Activated CD4-positive, alpha-beta T cell treated with anti-CD3 and anti-CD28 coated beads, Interleukin-2, amount 50 U/mL, for 16 hours (primary cell): ENCODE data around the gene SIN3B.
A peak's percentile ranks its signal among the peaks of the same experiment; 100 is the strongest.
"Not testable (repeated sequence)": the region's sequence is repeated elsewhere in the genome, so short reads cannot be mapped to it uniquely, and the experiment has no call there.

Experiments used
- DNase-seq: peaks from one replicate; pipeline ENCODE4 v3.0.0-alpha.2; 2020

SIN3B gene

GRCh38 chr19:16872728-16873127 is 43.5 kb downstream of the SIN3B start:
- DNase-seq = no peak

- DNase-seq = no peak
These were observed 44.4 kb downstream of the SIN3B start for GRCh38 chr19:16873594-16873993.

DNA sequence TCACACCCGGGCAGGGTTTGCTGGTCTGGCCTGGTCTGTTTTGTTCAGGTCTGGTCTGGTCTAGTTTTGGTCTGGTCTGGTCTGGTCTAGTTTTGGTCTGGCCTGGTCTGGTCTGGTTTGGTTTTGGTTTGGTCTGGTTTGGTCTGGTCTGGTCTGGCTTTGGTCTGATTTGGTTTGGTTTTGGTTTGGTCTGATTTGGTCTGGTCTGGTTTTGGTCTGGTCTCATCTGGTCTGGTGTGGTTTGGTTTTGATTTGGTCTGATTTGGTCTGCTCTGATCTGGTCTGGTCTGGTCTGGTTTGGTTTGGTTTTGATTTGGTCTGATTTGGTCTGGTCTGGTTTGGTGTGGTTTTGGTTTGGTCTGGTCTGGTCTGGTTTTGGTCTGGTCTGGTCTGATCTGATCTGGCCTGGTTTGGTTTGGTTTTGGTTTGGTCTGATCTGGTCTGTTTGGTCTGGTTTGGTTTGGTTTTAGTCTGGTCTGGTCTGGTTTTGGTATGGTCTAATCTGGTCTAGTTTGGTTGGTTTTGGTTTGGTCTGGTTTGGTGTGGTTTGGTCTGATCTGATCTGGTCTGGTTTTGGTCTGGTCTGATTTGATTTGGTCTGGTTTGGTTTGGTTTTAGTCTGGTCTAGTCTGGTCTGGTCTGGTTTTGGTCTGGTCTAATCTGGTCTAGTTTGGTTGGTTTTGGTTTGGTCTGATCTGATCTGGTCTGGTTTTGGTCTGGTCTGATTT is 45.2 kb downstream of the SIN3B start:
- no peak for DNase-seq

DNA sequence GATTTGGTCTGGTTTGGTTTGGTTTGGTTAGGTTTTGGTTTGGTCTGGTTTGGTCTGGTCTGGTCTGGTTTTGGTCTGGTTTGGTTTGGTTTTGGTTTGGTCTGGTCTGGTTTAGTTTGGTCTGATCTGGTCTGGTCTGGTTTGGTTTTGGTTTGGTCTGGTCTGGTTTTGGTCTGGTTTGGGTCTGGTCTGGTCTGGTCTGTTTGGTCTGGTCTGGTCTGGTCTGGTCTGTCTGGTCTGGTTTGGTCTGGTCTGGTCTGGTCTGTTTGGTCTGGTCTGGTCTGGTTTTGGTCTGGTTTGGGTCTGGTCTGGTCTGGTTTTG is 45.7 kb downstream of the SIN3B start:
- not testable (repeated sequence) for DNase-seq

GRCh38 chr19:16875584-16876555 is 46.7 kb downstream of the SIN3B start:
- no peak for DNase-seq

DNA sequence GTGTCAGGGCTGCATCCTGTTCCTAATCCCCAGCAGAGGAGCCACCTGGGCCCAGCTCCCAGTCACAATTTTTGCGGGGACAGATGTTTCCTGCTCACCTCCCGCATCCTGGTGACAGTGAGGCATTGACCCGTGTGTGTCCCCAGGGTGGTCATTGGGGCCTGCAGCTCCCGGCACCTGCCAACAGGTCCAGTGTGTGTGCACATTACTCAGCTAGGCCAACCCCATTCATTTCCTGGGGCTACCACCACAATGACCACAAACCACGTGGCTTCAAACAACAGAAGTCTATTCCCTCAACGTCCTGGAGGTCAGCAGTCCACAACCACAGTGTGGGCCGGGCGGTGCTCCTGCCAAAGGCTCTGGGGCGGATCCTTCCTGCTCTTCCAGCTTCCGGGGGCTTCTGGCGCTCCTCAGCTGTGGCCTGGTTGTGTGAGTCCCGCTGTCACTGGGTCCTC is 47.7 kb downstream of the SIN3B start:
- no peak for DNase-seq

GRCh38 chr19:16877581-16877980 is 48.4 kb downstream of the SIN3B start:
- DNase-seq = no peak

- DNase-seq = no peak
These were observed 49.2 kb downstream of the SIN3B start for GRCh38 chr19:16878181-16878965.

- DNase-seq = no peak
These were observed 51.8 kb downstream of the SIN3B start for GRCh38 chr19:16880884-16881554.

DNA sequence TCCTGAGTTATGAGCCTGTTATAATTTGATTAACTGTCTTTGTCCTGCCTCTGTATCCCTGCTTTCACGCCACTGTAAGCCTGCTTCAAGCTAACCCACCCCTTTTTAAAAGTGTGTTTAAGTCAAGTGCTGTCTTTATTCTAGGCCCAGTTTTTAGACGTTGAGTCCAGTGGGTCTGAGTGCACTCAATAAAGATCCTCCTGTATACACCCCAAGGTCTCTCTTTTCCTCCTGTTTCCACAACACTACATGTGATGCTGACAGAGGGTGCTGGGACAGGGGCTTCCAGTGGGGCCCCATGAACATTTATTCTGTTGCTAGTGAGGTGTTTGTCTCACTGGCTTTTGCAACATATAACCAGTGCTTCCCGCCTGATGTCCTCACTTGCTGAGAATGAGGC is 52.9 kb downstream of the SIN3B start:
- DNase-seq = no peak

DNA sequence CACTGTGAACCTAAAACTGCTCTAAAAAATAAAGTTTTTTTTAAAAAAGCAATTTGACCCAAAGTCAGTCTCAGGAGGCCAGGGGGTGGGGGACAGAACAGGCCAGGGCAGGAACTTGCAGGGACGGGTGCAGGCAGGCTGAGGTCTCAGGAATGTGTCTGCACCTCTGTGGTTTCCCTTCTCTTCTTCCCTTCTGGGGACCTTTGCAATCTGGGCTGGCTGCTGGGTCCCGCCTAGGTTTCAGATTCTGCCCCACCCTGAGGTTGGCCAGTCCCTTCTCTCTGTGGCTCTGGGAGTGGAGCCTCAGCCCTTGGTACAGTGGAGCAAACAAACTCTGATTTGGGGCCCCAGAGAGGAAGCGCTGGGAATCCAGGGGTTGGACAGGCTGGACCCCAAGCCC is 54.3 kb downstream of the SIN3B start:
- DNase-seq = no peak

GRCh38 chr19:16885166-16885565 is 56.0 kb downstream of the SIN3B start:
- no peak for DNase-seq

DNA sequence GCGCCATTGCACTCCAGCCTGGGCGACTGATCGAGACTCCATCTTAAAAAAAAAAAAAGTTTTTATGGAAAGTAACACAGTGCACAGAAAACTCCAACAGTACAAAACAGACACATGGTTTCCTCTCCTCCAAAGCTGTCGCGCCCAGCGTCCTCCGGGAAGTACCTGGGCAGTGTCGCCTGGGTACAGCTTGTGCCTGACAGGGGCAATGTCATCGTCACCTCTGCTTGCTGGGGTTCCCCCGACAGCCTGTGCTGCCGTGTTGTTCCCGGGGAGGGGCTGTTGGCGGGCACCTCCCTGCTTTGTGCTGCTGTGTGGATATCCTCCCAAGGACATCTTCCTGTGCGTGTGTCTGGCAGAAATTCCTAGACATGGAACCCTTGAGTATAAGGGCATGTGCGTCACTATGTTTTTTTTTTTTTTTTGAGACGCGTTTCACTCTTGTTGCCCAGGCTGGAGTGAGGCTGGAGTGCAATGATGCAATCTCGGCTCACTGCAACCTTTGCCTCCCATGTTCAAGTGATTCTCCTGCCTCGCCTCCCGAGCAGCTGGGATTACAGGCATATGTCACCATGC is 57.2 kb downstream of the SIN3B start:
- DNase-seq = no peak

GRCh38 chr19:16887353-16888265 is 58.4 kb downstream of the SIN3B start:
- no peak for DNase-seq

DNA sequence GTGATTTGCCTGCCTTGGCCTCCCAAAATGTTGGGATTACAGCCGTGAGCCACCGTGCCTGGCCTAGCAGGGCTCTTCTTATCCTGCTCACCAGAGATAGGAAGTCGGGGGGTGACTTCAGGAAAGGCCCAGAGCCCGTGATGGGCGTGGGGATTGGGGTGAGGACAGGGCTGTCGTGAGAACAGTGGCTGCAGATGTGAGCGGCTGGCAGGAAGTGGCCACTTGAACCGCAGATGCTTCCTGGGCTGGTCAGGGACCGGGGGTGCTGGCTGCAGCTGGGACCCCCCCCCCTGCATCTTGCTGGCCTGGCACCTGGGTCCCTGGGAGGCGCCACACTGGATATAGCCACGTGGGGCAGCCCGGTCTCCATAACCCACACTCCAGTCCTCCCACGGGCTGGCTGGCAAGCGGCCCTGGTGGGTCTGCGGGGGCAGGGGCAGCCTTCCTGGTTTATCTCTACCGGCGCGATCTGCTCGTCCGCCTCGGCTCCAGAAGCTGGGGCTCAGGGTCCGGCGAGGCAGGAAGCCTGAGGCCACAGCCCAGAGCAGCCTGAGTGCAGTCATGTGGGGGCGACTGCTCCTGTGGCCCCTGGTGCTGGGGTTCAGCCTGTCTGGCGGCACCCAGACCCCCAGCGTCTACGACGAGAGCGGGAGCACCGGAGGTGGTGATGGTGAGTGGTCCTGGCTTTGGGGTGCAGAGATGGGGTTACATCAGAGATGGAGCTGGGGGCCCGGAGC is 59.6 kb downstream of the SIN3B start, which contains the start of gene F2RL3:
Gene F2RL3, plus strand, starts transcription at position 371 of the 737 bp plus-strand sequence. Its CDS starts 191 bp downstream, at position 562.
- DNase-seq = peak; percentile 26

DNA sequence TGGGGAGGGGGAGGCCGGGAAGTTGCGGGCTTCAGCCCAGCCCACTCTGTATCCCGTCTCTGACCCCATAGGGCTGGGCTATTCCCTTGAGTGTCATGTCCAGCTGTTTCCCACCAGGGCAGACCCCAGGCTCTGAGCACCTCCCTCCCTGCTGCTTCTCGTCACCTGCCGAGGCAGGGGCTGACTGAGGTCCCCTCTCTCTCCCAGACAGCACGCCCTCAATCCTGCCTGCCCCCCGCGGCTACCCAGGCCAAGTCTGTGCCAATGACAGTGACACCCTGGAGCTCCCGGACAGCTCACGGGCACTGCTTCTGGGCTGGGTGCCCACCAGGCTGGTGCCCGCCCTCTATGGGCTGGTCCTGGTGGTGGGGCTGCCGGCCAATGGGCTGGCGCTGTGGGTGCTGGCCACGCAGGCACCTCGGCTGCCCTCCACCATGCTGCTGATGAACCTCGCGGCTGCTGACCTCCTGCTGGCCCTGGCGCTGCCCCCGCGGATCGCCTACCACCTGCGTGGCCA is 60.2 kb downstream of the SIN3B start:
- no peak for DNase-seq

DNA sequence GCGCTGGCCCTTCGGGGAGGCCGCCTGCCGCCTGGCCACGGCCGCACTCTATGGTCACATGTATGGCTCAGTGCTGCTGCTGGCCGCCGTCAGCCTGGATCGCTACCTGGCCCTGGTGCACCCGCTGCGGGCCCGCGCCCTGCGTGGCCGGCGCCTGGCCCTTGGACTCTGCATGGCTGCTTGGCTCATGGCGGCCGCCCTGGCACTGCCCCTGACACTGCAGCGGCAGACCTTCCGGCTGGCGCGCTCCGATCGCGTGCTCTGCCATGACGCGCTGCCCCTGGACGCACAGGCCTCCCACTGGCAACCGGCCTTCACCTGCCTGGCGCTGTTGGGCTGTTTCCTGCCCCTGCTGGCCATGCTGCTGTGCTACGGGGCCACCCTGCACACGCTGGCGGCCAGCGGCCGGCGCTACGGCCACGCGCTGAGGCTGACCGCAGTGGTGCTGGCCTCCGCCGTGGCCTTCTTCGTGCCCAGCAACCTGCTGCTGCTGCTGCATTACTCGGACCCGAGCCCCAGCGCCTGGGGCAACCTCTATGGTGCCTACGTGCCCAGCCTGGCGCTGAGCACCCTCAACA is 60.8 kb downstream of the SIN3B start:
- no peak for DNase-seq

DNA sequence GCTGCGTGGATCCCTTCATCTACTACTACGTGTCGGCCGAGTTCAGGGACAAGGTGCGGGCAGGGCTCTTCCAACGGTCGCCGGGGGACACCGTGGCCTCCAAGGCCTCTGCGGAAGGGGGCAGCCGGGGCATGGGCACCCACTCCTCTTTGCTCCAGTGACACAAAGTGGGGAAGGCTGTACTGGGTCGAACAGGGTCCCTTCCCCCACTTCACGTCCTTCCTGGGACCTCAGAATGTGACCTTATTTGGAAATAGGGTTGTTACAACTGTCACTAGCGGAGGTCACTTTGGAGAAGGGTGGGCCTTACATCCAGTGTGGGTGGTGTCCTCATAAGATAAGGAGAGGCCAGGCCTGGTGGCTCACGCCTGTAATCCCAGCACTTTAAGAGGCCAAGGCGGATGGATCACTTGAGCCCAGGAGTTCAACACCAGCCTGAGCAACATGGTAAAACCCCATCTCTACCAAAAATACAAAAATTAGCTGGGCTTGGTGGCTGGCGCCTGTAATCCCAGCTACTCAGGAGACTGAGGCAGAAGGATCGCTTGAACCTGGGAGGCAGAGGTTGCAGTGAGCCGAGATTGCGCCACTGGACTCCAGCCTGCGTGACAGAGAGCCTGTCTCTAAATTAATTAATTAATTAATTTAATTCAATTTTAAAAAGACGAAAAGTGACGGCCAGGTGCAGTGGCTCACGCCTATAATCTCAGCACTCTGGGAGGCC is 61.4 kb downstream of the SIN3B start:
- DNase-seq = no peak
